ENCODE measurements around the gene CENPU. TPM values are rescaled to one million over a fixed set of nuclear protein-coding genes. Genes with fewer than 3 reads are reported as not detected.

CENPU gene
- total and polyA plus RNA-seq, 10 of the 15 experiments (the other 5 are each of a cell fraction or from before 2014, with no cell fraction given): 26.6 to 90.8 (median 53.8) TPM

DNA sequence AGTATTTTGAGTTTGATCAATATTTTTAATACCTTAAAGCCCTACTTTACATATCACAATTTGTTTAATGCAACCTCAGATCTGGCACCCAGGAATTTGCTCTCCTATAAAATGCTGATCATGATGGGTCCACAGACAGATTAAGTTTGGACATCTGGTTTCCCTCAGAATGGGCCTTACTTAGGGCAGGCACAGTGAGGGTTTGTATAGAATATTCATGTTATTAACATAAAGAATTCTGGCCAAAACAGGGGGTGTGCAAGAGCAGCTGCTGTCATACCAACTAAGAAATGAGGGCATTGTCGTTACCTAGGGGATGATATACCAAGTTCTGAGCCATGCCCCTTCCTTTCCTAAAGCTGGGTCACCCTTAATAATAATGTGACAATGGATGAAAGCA is 37.5 kb upstream of the CENPU start (continued):
- TF ChIP-seq, protein P1, sequence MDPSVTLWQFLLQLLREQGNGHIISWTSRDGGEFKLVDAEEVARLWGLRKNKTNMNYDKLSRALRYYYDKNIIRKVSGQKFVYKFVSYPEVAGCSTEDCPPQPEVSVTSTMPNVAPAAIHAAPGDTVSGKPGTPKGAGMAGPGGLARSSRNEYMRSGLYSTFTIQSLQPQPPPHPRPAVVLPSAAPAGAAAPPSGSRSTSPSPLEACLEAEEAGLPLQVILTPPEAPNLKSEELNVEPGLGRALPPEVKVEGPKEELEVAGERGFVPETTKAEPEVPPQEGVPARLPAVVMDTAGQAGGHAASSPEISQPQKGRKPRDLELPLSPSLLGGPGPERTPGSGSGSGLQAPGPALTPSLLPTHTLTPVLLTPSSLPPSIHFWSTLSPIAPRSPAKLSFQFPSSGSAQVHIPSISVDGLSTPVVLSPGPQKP (IDR thresholded peaks at IDR 0.05; ENCODE audit: low read depth, low read length): no peak
- TF ChIP-seq, protein P2, sequence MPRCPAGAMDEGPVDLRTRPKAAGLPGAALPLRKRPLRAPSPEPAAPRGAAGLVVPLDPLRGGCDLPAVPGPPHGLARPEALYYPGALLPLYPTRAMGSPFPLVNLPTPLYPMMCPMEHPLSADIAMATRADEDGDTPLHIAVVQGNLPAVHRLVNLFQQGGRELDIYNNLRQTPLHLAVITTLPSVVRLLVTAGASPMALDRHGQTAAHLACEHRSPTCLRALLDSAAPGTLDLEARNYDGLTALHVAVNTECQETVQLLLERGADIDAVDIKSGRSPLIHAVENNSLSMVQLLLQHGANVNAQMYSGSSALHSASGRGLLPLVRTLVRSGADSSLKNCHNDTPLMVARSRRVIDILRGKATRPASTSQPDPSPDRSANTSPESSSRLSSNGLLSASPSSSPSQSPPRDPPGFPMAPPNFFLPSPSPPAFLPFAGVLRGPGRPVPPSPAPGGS (IDR thresholded peaks at IDR 0.05; ENCODE audit: borderline replicate concordance, insufficient read depth, low read depth, low read length, poor library complexity, severe bottlenecking): no peak

DNA sequence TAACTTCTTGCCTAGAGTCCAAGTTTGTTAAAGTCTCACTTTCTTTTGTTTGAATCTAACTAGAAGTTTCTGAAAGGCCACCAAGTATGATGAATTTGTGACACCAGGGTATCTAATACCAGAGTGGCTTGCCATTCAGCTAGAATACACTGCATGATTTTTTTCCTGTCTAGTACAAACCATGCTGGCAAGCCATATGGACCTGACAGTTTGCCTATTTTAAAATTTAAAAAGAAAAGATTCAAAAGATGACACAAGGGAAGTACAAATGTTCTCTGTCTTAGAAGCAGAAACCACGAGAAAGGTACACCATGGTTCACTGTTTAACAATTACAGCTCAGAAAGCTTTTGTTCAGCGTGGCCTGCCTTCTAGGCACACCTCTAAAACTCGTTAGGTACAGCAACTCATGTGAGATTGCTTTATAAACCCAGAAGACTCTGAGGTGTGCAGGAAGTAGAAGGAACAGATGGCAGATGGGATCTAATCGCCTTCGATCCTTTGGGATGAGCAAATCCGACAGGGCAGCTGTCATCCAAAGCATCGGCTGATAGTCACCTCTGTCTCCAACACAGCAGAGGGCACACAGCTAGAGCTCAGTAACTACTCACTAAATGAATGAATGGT is 35.4 kb upstream of the CENPU start:
- Histone ChIP-seq H3K4me1 (ENCODE audit: control insufficient read depth, insufficient read depth, low read length) (no peaks in the 10 kb centered on the region), H3K79me2 (ENCODE audit: control insufficient read depth, insufficient read depth, low read length) (no peaks in the 10 kb centered on the region), H3K9me3 (replicated peaks; ENCODE audit: control insufficient read depth, insufficient read depth, low read length) (no peaks in the 10 kb centered on the region), H4K20me1 (ENCODE audit: control insufficient read depth, insufficient read depth) (no peaks in the 10 kb centered on the region), H2AFZ (ENCODE audit: control insufficient read depth, low read depth, low read length) (no peak overlapping the region), H3K27me3 (replicated peaks in 1 of 2; ENCODE audit: control insufficient read depth in 2 of 2, insufficient read depth in 2 of 2, low read length in 1 of 2) (no peaks in the 10 kb centered on the region), H3K36me3 (ENCODE audit: control insufficient read depth in 2 of 2, insufficient read depth in 2 of 2, low read length in 1 of 2) (peaks cover 24 to 40% of the 10 kb centered on the region in 2 experiments), H3K4me2 (ENCODE audit: control insufficient read depth, insufficient read depth) (no peak overlapping the region), H3K9ac (ENCODE audit: control insufficient read depth, insufficient read depth, low read length) (no peak overlapping the region), H3K4me3 (no peak overlapping the region), H3K27ac (ENCODE audit: control insufficient read depth, insufficient read depth) (no peak overlapping the region)
- RAD21 ChIA-PET (ENCODE audit: unreplicated experiment): no interaction called here
- CTCF ChIA-PET: no interaction called here
- DNase-seq (ENCODE audit: low read depth, low spot score) (no peak), ATAC-seq (no peak), FAIRE-seq (no peak)
- WGBS (ENCODE audit: insufficient coverage, insufficient replicate concordance, low lambda C conversion rate, missing lambda C conversion rate): 92% methylated on average over 7 of the region's 7 CpGs
- TF ChIP-seq, protein P3, sequence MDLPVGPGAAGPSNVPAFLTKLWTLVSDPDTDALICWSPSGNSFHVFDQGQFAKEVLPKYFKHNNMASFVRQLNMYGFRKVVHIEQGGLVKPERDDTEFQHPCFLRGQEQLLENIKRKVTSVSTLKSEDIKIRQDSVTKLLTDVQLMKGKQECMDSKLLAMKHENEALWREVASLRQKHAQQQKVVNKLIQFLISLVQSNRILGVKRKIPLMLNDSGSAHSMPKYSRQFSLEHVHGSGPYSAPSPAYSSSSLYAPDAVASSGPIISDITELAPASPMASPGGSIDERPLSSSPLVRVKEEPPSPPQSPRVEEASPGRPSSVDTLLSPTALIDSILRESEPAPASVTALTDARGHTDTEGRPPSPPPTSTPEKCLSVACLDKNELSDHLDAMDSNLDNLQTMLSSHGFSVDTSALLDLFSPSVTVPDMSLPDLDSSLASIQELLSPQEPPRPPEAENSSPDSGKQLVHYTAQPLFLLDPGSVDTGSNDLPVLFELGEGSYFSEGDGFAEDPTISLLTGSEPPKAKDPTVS (IDR thresholded peaks at IDR 0.05; ENCODE audit: low read depth, low read length): no peak
- TF ChIP-seq CEBPB (IDR thresholded peaks at IDR 0.05; ENCODE audit: borderline replicate concordance in 1 of 2, low read depth in 2 of 2, low read length in 2 of 2) (no peak), ZSCAN29 (IDR thresholded peaks at IDR 0.05) (no peak), TCF12 (IDR thresholded peaks at IDR 0.05; ENCODE audit: low read depth, low read length) (no peak), SIN3A (IDR thresholded peaks at IDR 0.05; ENCODE audit: low read depth, low read length) (no peak), CHD1 (IDR thresholded peaks at IDR 0.05; ENCODE audit: low read depth, low read length) (no peak), SUZ12 (IDR thresholded peaks at IDR 0.05; ENCODE audit: unreplicated experiment) (no peak), SPI1 (IDR thresholded peaks at IDR 0.05; ENCODE audit: borderline replicate concordance, insufficient read depth, low read depth, low read length) (no peak), RAD21 (IDR thresholded peaks at IDR 0.05; ENCODE audit: insufficient read depth, low read depth, low read length) (no peak), NBN (IDR thresholded peaks at IDR 0.05) (no peak)
- TF ChIP-seq, protein P4, sequence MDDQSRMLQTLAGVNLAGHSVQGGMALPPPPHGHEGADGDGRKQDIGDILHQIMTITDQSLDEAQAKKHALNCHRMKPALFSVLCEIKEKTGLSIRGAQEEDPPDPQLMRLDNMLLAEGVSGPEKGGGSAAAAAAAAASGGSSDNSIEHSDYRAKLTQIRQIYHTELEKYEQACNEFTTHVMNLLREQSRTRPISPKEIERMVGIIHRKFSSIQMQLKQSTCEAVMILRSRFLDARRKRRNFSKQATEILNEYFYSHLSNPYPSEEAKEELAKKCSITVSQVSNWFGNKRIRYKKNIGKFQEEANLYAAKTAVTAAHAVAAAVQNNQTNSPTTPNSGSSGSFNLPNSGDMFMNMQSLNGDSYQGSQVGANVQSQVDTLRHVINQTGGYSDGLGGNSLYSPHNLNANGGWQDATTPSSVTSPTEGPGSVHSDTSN (IDR thresholded peaks at IDR 0.05; ENCODE audit: insufficient replicate concordance, low read depth, low read length): no peak
- TF ChIP-seq, protein P5, sequence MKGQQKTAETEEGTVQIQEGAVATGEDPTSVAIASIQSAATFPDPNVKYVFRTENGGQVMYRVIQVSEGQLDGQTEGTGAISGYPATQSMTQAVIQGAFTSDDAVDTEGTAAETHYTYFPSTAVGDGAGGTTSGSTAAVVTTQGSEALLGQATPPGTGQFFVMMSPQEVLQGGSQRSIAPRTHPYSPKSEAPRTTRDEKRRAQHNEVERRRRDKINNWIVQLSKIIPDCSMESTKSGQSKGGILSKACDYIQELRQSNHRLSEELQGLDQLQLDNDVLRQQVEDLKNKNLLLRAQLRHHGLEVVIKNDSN (IDR thresholded peaks at IDR 0.05; ENCODE audit: borderline replicate concordance, extremely low read length, insufficient read depth, low read depth, low read length): no peak
- SMC1A ChIA-PET (ENCODE audit: uncharacterized antibody, unreplicated experiment): no interaction called here
- intact Hi-C loops (cut with micrococcal nuclease; ENCODE audit: unreplicated experiment): no loop called here
- POLR2A ChIA-PET: no interaction called here
- in situ Hi-C loops (cut with MboI): no loop called here
- no TSS peak for BruUV-seq (replicated peaks)
